Neural cell (in vitro differentiated cells): ENCODE results near the gene PPME1. TPM values are rescaled to one million over a fixed set of nuclear protein-coding genes. Genes with fewer than 3 reads are reported as not detected.

ENCODE experiments used
- H2AFZ ChIP-seq: fragments of 200-600, 300-800 bp; sonication (generic), shearing (Covaris generic); 2 replicates; pipeline ENCODE4 v1.6.0; 2014; ENCODE audit warnings: low read depth, mild to moderate bottlenecking, antibody characterized with exemption, low read length, moderate library complexity
- H3F3A ChIP-seq: fragments of 200-600 bp; shearing (Covaris generic); 2 replicates; pipeline ENCODE4 v1.6.1; 2016; ENCODE audit warnings: mild to moderate bottlenecking, moderate library complexity, mixed read lengths, antibody characterized with exemption, low read length; ENCODE audit not compliant: insufficient read depth, poor library complexity, severe bottlenecking
- H3K27ac ChIP-seq: fragments of 200-600, 300-800 bp; sonication (generic), shearing (Covaris generic); 2 replicates; pipeline ENCODE4 v1.5.1; 2014; ENCODE audit warnings: mild to moderate bottlenecking, low read length, moderate library complexity
- H3K27me3 ChIP-seq: fragments of 300-800, 200-600 bp; sonication (generic), shearing (Covaris generic); 2 replicates; pipeline ENCODE4 v1.6.0; 2014; ENCODE audit warnings: mild to moderate bottlenecking, low read depth, low read length, moderate library complexity; ENCODE audit not compliant: insufficient read depth
- H3K36me3 ChIP-seq: fragments of 300-800, 200-600 bp; sonication (generic), shearing (Covaris generic); 2 replicates; pipeline ENCODE4 v1.5.1; 2014; ENCODE audit warnings: mild to moderate bottlenecking, antibody characterized with exemption, low read length, moderate library complexity; ENCODE audit not compliant: insufficient read depth
- H3K4me2 ChIP-seq: fragments of 300-800, 200-600 bp; sonication (generic), shearing (Covaris generic); 2 replicates; pipeline ENCODE4 v1.6.0; 2014; ENCODE audit warnings: mild to moderate bottlenecking, low read length
- H3K4me3 ChIP-seq: fragments of 300-800, 200-600 bp; sonication (generic), shearing (Covaris generic); 2 replicates; pipeline ENCODE4 v1.5.1; 2014; ENCODE audit warnings: mild to moderate bottlenecking, low read length, moderate library complexity
- H3K79me2 ChIP-seq: fragments of 200-600 bp; shearing (Covaris generic); replicated peaks from 2 replicates; pipeline ENCODE4 v1.6.0; 2014; ENCODE audit warnings: mild to moderate bottlenecking, low read length, moderate library complexity; ENCODE audit not compliant: insufficient read depth
- H3K9ac ChIP-seq: fragments of 300-800, 200-600 bp; sonication (generic), shearing (Covaris generic); 2 replicates; pipeline ENCODE4 v1.6.1; 2016; ENCODE audit warnings: mild to moderate bottlenecking, low read length, mixed read lengths
- H3K9me2 ChIP-seq: fragments of 200-600 bp; shearing (Covaris generic); 2 replicates; pipeline ENCODE4 v1.6.1; 2016; ENCODE audit warnings: mild to moderate bottlenecking, low read length, mixed read lengths; ENCODE audit not compliant: insufficient read depth
- H3K9me3 ChIP-seq: fragments of 200-600, 300-800 bp; sonication (generic), shearing (Covaris generic); 2 replicates; pipeline ENCODE4 v1.6.1; 2016; ENCODE audit warnings: mild to moderate bottlenecking, mixed run types, low read length, moderate library complexity, mixed read lengths
- H4K20me1 ChIP-seq: fragments of 200-600 bp; shearing (Covaris generic); 2 replicates; pipeline ENCODE4 v1.6.1; 2016; ENCODE audit warnings: mild to moderate bottlenecking, mixed run types; ENCODE audit not compliant: insufficient read depth
- EP300 ChIP-seq: fragments of 450-650 bp; conservative IDR thresholded peaks from 2 replicates; pipeline ENCODE4 v1.6.1; 2014; ENCODE audit warnings: antibody characterized with exemption, mild to moderate bottlenecking, moderate library complexity; ENCODE audit not compliant: poor library complexity, severe bottlenecking
- EZH2 ChIP-seq: fragments of 200-600, 300-800 bp; shearing (Covaris generic), sonication (generic); IDR thresholded peaks from 2 replicates; pipeline ENCODE4 v1.6.1; 2014; ENCODE audit warnings: antibody characterized with exemption, low read length, borderline replicate concordance, mild to moderate bottlenecking; ENCODE audit not compliant: insufficient read depth, poor library complexity, severe bottlenecking
- MXI1 ChIP-seq: fragments of 450-650 bp; conservative IDR thresholded peaks from 2 replicates; pipeline ENCODE4 v1.6.1; 2014; ENCODE audit warnings: antibody characterized with exemption, mild to moderate bottlenecking; ENCODE audit not compliant: poor library complexity, severe bottlenecking
- POLR2AphosphoS5 ChIP-seq: IDR thresholded peaks from 2 replicates; pipeline ENCODE4 v1.6.1; 2012
- RAD21 ChIP-seq: fragments of 450-650 bp; conservative IDR thresholded peaks from 2 replicates; pipeline ENCODE4 v1.6.1; 2014; ENCODE audit warnings: antibody characterized with exemption, mild to moderate bottlenecking, moderate library complexity
- REST ChIP-seq: IDR thresholded peaks from 2 replicates; pipeline ENCODE4 v1.6.1; 2012; ENCODE audit warnings: borderline replicate concordance
- SMC3 ChIP-seq: fragments of 450-650 bp; conservative IDR thresholded peaks from 2 replicates; pipeline ENCODE4 v1.6.1; 2014; ENCODE audit warnings: antibody characterized with exemption, mild to moderate bottlenecking, moderate library complexity; ENCODE audit not compliant: poor library complexity
- TAF1 ChIP-seq: IDR thresholded peaks from 2 replicates; pipeline ENCODE4 v1.6.1; 2012; ENCODE audit warnings: low read depth
- polyA minus RNA-seq: library from RNA; depleted of rRNA, polyadenylated mRNA; stranded (reverse); fragments of >200 nt; gene quantifications from 2 replicates; pipeline ENCODE4 v1.2.3, GENCODE V29; 2014
- polyA plus RNA-seq: library from polyadenylated mRNA; depleted of rRNA; stranded (reverse); fragments of >200 nt; gene quantifications from 2 replicates; pipeline ENCODE4 v1.2.3, GENCODE V29; 2014
- TF ChIP-seq, protein P1 (sequence below): fragments of 450-650 bp; IDR thresholded peaks from 2 replicates; pipeline ENCODE4 v1.5.1; 2014; ENCODE audit warnings: antibody characterized with exemption, mild to moderate bottlenecking, moderate library complexity; ENCODE audit not compliant: poor library complexity, severe bottlenecking

PPME1 gene, protein sequence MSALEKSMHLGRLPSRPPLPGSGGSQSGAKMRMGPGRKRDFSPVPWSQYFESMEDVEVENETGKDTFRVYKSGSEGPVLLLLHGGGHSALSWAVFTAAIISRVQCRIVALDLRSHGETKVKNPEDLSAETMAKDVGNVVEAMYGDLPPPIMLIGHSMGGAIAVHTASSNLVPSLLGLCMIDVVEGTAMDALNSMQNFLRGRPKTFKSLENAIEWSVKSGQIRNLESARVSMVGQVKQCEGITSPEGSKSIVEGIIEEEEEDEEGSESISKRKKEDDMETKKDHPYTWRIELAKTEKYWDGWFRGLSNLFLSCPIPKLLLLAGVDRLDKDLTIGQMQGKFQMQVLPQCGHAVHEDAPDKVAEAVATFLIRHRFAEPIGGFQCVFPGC
- polyA plus RNA-seq, result 49.5 and 59.4 TPM in 2 replicates
- polyA minus RNA-seq, result 57.0 and 70.4 TPM in 2 replicates

DNA sequence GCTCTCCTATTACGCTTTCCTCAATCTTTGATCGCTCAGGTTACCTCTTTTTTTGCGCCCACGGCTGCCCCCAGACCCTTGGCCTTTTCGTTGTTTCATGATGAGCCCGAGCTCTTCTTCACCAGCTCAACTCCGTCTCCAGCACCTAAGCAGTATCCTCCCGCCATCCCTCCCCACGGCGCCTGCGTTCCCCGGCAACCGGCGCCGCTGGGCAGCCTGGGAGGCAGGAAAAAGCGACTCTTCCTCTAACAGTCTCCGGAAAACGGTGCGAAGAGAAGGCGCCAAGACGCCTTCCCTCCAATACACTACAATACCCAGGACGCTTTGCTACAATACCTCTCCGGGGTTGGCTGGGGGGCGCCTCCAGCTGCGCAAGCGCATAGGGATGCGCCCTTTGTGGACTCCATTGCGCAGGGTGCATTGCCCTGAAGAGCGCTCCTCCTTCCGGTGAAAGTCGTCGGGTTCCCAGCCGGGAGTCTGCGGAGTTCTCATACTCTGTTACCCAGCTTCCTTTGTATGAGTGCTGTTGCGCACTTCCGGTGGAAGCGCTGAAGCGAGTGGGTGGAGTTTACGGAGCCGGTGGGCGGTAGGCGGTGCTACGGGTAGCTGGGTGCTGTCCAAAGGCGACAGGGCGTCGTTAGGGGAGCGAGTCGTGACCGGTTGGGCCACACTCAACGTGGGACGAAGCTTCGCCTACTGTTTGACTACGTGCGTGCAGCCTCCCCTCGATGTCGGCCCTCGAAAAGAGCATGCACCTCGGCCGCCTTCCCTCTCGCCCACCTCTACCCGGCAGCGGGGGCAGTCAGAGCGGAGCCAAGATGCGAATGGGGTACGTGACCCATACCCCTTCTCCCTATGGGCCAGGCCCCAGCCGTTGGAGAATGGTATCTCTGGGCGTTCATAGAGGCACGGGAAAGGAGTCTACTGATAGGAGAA lies at the start of gene PPME1, which contains the start of gene C2CD3:
PPME1 (plus strand) TSS at position 596 of the 936 bp plus-strand sequence; CDS start at position 729, 133 bp downstream.
C2CD3 (minus strand) TSS at position 309 of the 936 bp plus-strand sequence; CDS start at position 99, 210 bp downstream.
- no peaks in the 10 kb centered on the region for H3K9me3 ChIP-seq
- H4K20me1 ChIP-seq, result no peaks in the 10 kb centered on the region
- H3K9me2 ChIP-seq, result no peaks in the 10 kb centered on the region
- H3K27ac ChIP-seq, result peak within 1 kb of the TSS; percentile 87
- H3K4me3 ChIP-seq, result peak within 1 kb of the TSS; percentile 75
- H3K27me3 ChIP-seq, result no peaks in the 10 kb centered on the region
- TF ChIP-seq MXI1 (peak; percentile 78), RAD21 (peak; percentile 6), REST (peak; percentile 68), EP300 (peak; percentile 55), POLR2AphosphoS5 (peak; percentile 94), TAF1 (peak; percentile 80), SMC3 (no peak), EZH2 (no peak)
- TF ChIP-seq, protein P1, sequence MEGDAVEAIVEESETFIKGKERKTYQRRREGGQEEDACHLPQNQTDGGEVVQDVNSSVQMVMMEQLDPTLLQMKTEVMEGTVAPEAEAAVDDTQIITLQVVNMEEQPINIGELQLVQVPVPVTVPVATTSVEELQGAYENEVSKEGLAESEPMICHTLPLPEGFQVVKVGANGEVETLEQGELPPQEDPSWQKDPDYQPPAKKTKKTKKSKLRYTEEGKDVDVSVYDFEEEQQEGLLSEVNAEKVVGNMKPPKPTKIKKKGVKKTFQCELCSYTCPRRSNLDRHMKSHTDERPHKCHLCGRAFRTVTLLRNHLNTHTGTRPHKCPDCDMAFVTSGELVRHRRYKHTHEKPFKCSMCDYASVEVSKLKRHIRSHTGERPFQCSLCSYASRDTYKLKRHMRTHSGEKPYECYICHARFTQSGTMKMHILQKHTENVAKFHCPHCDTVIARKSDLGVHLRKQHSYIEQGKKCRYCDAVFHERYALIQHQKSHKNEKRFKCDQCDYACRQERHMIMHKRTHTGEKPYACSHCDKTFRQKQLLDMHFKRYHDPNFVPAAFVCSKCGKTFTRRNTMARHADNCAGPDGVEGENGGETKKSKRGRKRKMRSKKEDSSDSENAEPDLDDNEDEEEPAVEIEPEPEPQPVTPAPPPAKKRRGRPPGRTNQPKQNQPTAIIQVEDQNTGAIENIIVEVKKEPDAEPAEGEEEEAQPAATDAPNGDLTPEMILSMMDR, result peak; percentile 71
- H2AFZ ChIP-seq, result peak within 1 kb of the TSS; percentile 80
- peak within 1 kb of the TSS; percentile 81 for H3K9ac ChIP-seq
- no peaks in the 10 kb centered on the region for H3F3A ChIP-seq
- H3K79me2 ChIP-seq, result peaks cover 75% of the 10 kb centered on the region
- no peaks in the 10 kb centered on the region for H3K36me3 ChIP-seq
- H3K4me2 ChIP-seq, result peak within 1 kb of the TSS; percentile 82

GRCh38 chr11:74121804-74122203 lies 49.3 kb upstream of the PPME1 start:
- Histone ChIP-seq H3K9me3 (no peaks in the 10 kb centered on the region), H3K27ac (no peak overlapping the region), H3K9ac (no peak overlapping the region), H4K20me1 (no peaks in the 10 kb centered on the region), H3F3A (no peaks in the 10 kb centered on the region), H2AFZ (no peak overlapping the region), H3K9me2 (no peaks in the 10 kb centered on the region), H3K4me3 (no peak overlapping the region), H3K4me2 (no peak overlapping the region), H3K36me3 (no peaks in the 10 kb centered on the region), H3K79me2 (no peaks in the 10 kb centered on the region), H3K27me3 (no peaks in the 10 kb centered on the region)
- TF ChIP-seq REST (no peak), SMC3 (no peak), MXI1 (no peak), TAF1 (no peak), EP300 (no peak), RAD21 (no peak), EZH2 (no peak), POLR2AphosphoS5 (no peak)
- TF ChIP-seq, protein P1, result no peak
